SK-N-SH (cell line): ENCODE measurements around the gene ZDHHC7. TPM values are rescaled to one million over a fixed set of nuclear protein-coding genes. Genes with fewer than 3 reads are reported as not detected.

ENCODE experiments used
- CTCF ChIA-PET: fragments of 300-600, 350-600 bp; formaldehyde crosslinking; extraction: SDS; loops from one replicate; lab custom pipeline; 2021; lab: Yijun Ruan, JAX
- POLR2A ChIA-PET: fragments of 350-600 bp; sonication (Branson Sonifier 250); formaldehyde crosslinking; extraction: SDS; loops from one replicate; lab custom pipeline; 2020; ENCODE audit warnings: antibody characterized with exemption, inconsistent platforms; lab: Yijun Ruan, JAX
- DNase-seq: peaks from one replicate; pipeline ENCODE4 v3.0.0; 2012
- H2AFZ ChIP-seq: fragments of 200-600 bp; sonication (generic); 2 replicates; pipeline ENCODE4 v1.8.1; 2016; ENCODE audit warnings: antibody characterized with exemption, mild to moderate bottlenecking, low read depth
- H3F3A ChIP-seq: fragments of 200-600 bp; sonication (generic); replicated peaks from 2 replicates; pipeline ENCODE3; 2016; ENCODE audit warnings: antibody characterized with exemption, mild to moderate bottlenecking; ENCODE audit not compliant: insufficient read depth
- H3K27ac ChIP-seq, 2 experiments: fragments of 200-500 bp in 1 of 2; fragments of 200-600 bp in 1 of 2; sonication (Bioruptor generic) in 1 of 2; sonication (generic), shearing (Covaris generic) in 1 of 2; 2 replicates each; pipeline versions ENCODE4 v1.5.1 to v1.6.1; 2014 to 2016; ENCODE audit warnings: low read depth in 2 of 2, inconsistent platforms in 1 of 2, low read length in 1 of 2, mild to moderate bottlenecking in 1 of 2, mixed read lengths in 1 of 2
- H3K27me3 ChIP-seq: fragments of 200-600 bp; sonication (generic), shearing (Covaris generic); 2 replicates; pipeline ENCODE4 v1.6.1; 2016; ENCODE audit warnings: mixed run types; ENCODE audit not compliant: insufficient read depth
- H3K36me3 ChIP-seq, 2 experiments: fragments of 200-500 bp in 1 of 2; fragments of 200-600 bp in 1 of 2; sonication (Bioruptor generic) in 1 of 2; sonication (generic) in 1 of 2; replicated peaks in 1 of 2; 2 replicates each; pipeline versions ENCODE3 to v1.5.1; 2014 to 2016; ENCODE audit warnings: low read length in 1 of 2, mild to moderate bottlenecking in 1 of 2; ENCODE audit not compliant: insufficient read depth in 2 of 2, control insufficient read depth in 1 of 2
- H3K4me1 ChIP-seq, 2 experiments: fragments of 200-500 bp in 1 of 2; fragments of 200-600 bp in 1 of 2; sonication (Bioruptor generic) in 1 of 2; sonication (generic), shearing (Covaris generic) in 1 of 2; 2 replicates each; pipeline versions ENCODE4 v1.5.1 to v1.6.1; 2014 to 2016; ENCODE audit warnings: low read depth in 1 of 2, low read length in 1 of 2, mixed run types in 1 of 2; ENCODE audit not compliant: insufficient read depth in 2 of 2, control insufficient read depth in 1 of 2
- H3K4me2 ChIP-seq: fragments of 200-600 bp; sonication (generic), shearing (Covaris generic); 2 replicates; pipeline ENCODE4 v1.6.1; 2017; ENCODE audit warnings: mixed run types
- H3K4me3 ChIP-seq, 2 experiments: fragments of 200-500 bp in 1 of 2; fragments of 200-600 bp in 1 of 2; sonication (Bioruptor generic) in 1 of 2; sonication (generic), shearing (Covaris generic) in 1 of 2; 2 replicates each; pipeline versions ENCODE4 v1.5.1 to v1.8.1; 2014 to 2016; ENCODE audit warnings: low read depth in 2 of 2, inconsistent platforms in 1 of 2, low read length in 1 of 2, mild to moderate bottlenecking in 1 of 2, mixed read lengths in 1 of 2, moderate library complexity in 1 of 2
- H3K79me2 ChIP-seq: fragments of 200-600 bp; sonication (generic); 2 replicates; pipeline ENCODE4 v1.8.1; 2017; ENCODE audit warnings: mild to moderate bottlenecking; ENCODE audit not compliant: insufficient read depth
- H3K9ac ChIP-seq: fragments of 200-600 bp; sonication (generic); 2 replicates; pipeline ENCODE4 v1.6.1; 2017; ENCODE audit warnings: mixed run types
- H3K9me2 ChIP-seq: fragments of 200-600 bp; sonication (generic); 2 replicates; pipeline ENCODE4 v1.6.1; 2017; ENCODE audit warnings: mixed run types
- H3K9me3 ChIP-seq: fragments of 200-600 bp; sonication (generic); 2 replicates; pipeline ENCODE4 v1.6.1; 2017; ENCODE audit warnings: mixed run types, mild to moderate bottlenecking, moderate library complexity
- H4K20me1 ChIP-seq: fragments of 200-600 bp; sonication (generic); 2 replicates; pipeline ENCODE4 v1.6.1; 2017; ENCODE audit warnings: mild to moderate bottlenecking, mixed run types; ENCODE audit not compliant: insufficient read depth
- CHD2 ChIP-seq: fragments of 150-350 bp; IDR thresholded peaks from 2 replicates; pipeline ENCODE4 v1.6.1; 2018; ENCODE audit warnings: low read length; ENCODE audit not compliant: partially characterized antibody
- ELF1 ChIP-seq: IDR thresholded peaks from 2 replicates; pipeline ENCODE4 v1.4.0; 2012
- FOXJ3 ChIP-seq: sonication (generic); formaldehyde crosslinking; IDR thresholded peaks from 2 replicates; pipeline ENCODE4 v1.5.1; 2020; ENCODE audit warnings: mild to moderate bottlenecking, missing genetic modification reagents
- GABPA ChIP-seq: IDR thresholded peaks from 2 replicates; pipeline ENCODE4 v1.4.0; 2012; ENCODE audit warnings: low read depth, mild to moderate bottlenecking
- JUND ChIP-seq: IDR thresholded peaks from 2 replicates; pipeline ENCODE4 v1.4.0; 2012
- POLR2AphosphoS5 ChIP-seq: IDR thresholded peaks from 2 replicates; pipeline ENCODE4 v1.6.1; 2012; ENCODE audit warnings: low read depth, low read length
- RAD21 ChIP-seq: IDR thresholded peaks from 2 replicates; pipeline ENCODE4 v1.6.1; 2012; ENCODE audit warnings: mild to moderate bottlenecking, low read length
- RCOR1 ChIP-seq: fragments of 150-350 bp; IDR thresholded peaks from 2 replicates; pipeline ENCODE4 v1.6.1; 2017; ENCODE audit warnings: antibody characterized with exemption, low read length
- SMC3 ChIP-seq: IDR thresholded peaks from 2 replicates; pipeline ENCODE4 v1.6.1; 2012; ENCODE audit warnings: low read depth, low read length, improper control_type of control experiment
- YY1 ChIP-seq: IDR thresholded peaks from 2 replicates; pipeline ENCODE4 v1.4.0; 2012; ENCODE audit warnings: low read depth, mild to moderate bottlenecking
- WGBS: methylation state at CpG from one replicate; pipeline ENCODE4 v1.1.6; 2017; ENCODE audit warnings: low lambda C conversion rate; 5-methylcytosine and 5-hydroxymethylcytosine counted together
- polyA plus RNA-seq, 3 experiments: library from polyadenylated mRNA; depleted of rRNA; stranded (reverse); fragments of >200 nt; gene quantifications; 2 replicates each; pipeline ENCODE4 v1.2.3, GENCODE V29; 2012
- TF ChIP-seq, protein P1 (sequence below): IDR thresholded peaks from 2 replicates; pipeline ENCODE4; 2012
- TF ChIP-seq, protein P2 (sequence below): IDR thresholded peaks from 2 replicates; pipeline ENCODE4 v1.6.1; 2012; ENCODE audit warnings: mild to moderate bottlenecking, low read depth, low read length, moderate library complexity

Gene ZDHHC7
- polyA plus RNA-seq, 1 of the 3 experiments (the other 2 are of a cell fraction) = 114 TPM

DNA sequence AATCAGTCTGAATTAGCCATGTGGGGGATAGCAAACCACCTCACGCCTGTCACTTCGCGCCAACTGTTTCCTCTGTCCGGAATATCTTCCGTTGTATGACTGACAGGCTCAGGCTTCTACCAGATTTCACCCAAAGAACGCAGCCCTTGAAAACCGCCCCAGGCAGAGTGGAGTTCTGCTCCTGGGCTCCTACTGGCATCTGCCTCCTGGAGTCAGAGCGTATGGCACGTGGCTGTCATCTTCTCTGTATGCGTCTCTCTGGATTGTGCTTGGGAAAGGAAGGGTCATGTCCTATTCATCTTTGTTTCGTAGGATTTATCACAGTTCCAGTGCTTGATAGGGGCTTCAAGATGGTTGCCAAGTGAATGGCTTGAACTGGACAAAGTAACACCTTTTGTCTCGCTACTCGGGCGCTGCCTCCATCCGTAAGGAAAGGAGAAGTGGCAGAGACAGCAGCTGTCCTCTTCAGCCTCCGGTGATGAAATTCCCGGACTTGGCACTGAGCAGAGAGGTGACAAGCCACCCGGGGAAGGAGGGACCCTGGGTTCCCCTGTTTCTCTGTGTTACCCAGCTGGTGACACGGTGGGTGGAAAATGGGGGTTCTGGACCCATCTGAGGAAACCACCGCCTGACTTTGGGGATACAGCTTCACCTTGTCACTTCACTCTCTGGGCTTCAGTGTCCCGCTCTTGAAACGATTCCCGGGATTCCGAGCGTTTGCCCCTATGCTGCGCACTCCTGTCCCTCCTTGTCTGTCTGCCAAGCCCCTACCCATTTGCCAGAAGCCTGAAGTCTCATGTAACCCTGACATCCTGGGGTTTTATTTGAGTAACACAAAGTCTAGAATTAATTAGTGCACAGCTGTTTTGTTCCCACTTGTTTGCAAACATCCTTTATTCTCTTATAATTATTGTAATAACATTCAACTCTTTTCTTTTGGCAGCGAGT lies 30.2 kb upstream of the ZDHHC7 start:
- Histone ChIP-seq H3F3A (peaks cover 10% of the 10 kb centered on the region), H3K27ac (no peak overlapping the region), H4K20me1 (no peaks in the 10 kb centered on the region), H3K4me3 (no peak overlapping the region), H3K4me2 (no peak overlapping the region), H3K4me1 (no peaks in the 10 kb centered on the region), H3K9me2 (no peaks in the 10 kb centered on the region), H3K79me2 (no peaks in the 10 kb centered on the region), H3K9me3 (no peaks in the 10 kb centered on the region), H2AFZ (no peak overlapping the region), H3K36me3 (no peaks in the 10 kb centered on the region), H3K9ac (no peak overlapping the region), H3K27me3 (no peaks in the 10 kb centered on the region)
- no peak for TF ChIP-seq ELF1
- TF ChIP-seq, protein P1, sequence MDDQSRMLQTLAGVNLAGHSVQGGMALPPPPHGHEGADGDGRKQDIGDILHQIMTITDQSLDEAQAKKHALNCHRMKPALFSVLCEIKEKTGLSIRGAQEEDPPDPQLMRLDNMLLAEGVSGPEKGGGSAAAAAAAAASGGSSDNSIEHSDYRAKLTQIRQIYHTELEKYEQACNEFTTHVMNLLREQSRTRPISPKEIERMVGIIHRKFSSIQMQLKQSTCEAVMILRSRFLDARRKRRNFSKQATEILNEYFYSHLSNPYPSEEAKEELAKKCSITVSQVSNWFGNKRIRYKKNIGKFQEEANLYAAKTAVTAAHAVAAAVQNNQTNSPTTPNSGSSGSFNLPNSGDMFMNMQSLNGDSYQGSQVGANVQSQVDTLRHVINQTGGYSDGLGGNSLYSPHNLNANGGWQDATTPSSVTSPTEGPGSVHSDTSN = no peak
- TF ChIP-seq CHD2 = no peak
- TF ChIP-seq, protein P2, sequence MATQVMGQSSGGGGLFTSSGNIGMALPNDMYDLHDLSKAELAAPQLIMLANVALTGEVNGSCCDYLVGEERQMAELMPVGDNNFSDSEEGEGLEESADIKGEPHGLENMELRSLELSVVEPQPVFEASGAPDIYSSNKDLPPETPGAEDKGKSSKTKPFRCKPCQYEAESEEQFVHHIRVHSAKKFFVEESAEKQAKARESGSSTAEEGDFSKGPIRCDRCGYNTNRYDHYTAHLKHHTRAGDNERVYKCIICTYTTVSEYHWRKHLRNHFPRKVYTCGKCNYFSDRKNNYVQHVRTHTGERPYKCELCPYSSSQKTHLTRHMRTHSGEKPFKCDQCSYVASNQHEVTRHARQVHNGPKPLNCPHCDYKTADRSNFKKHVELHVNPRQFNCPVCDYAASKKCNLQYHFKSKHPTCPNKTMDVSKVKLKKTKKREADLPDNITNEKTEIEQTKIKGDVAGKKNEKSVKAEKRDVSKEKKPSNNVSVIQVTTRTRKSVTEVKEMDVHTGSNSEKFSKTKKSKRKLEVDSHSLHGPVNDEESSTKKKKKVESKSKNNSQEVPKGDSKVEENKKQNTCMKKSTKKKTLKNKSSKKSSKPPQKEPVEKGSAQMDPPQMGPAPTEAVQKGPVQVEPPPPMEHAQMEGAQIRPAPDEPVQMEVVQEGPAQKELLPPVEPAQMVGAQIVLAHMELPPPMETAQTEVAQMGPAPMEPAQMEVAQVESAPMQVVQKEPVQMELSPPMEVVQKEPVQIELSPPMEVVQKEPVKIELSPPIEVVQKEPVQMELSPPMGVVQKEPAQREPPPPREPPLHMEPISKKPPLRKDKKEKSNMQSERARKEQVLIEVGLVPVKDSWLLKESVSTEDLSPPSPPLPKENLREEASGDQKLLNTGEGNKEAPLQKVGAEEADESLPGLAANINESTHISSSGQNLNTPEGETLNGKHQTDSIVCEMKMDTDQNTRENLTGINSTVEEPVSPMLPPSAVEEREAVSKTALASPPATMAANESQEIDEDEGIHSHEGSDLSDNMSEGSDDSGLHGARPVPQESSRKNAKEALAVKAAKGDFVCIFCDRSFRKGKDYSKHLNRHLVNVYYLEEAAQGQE = no peak
- TF ChIP-seq SMC3 = no peak
- no peak for TF ChIP-seq RAD21
- TF ChIP-seq POLR2AphosphoS5 = no peak
- no peak for TF ChIP-seq GABPA
- no peak for TF ChIP-seq RCOR1
- TF ChIP-seq JUND = no peak
- no peak for TF ChIP-seq FOXJ3 (CRISPR knock-in tag)
- WGBS = 81% methylated on average over 27 of the region's 27 CpGs
- DNase-seq = no peak
- POLR2A ChIA-PET = no interaction called here
- CTCF ChIA-PET = no interaction called here

DNA sequence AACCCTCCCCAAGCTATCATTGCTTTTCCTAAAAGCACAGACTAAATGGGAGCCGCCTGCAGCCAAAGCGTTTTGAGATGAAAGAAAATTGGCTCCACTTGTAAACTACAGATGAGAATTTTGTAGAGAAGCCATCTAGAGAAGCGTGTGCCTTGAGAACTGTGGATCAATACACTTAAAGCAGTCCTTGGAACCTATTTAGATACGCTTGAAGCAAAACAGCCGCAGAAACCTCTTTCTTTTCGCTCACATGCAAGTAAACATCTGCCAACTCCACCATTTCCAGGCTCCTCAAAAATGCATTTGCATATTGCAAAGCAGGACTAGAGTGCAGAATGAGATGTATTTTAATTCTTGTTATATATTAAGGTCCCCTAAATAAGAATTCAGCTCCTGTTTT lies 29.4 kb upstream of the ZDHHC7 start:
- no peak overlapping the region for H3K4me3 ChIP-seq
- no peak overlapping the region for H3K9ac ChIP-seq
- H3K4me1 ChIP-seq = no peaks in the 10 kb centered on the region
- no peaks in the 10 kb centered on the region for H3K36me3 ChIP-seq
- no peaks in the 10 kb centered on the region for H4K20me1 ChIP-seq
- no peaks in the 10 kb centered on the region for H3K27me3 ChIP-seq
- POLR2A ChIA-PET = no interaction called here
- H2AFZ ChIP-seq = no peak overlapping the region
- no peak overlapping the region for H3K27ac ChIP-seq
- no peaks in the 10 kb centered on the region for H3K79me2 ChIP-seq
- no peaks in the 10 kb centered on the region for H3K9me3 ChIP-seq
- CTCF ChIA-PET = interaction anchor here (1.5 kb wide), 1 partner anchor 11 kb away, joined by 4 read pairs; no protein-coding TSS in a partner anchor
- no peak for TF ChIP-seq YY1
- TF ChIP-seq, all 33 proteins: peak for 0
- Histone ChIP-seq H3K4me2 (no peak overlapping the region), H3F3A (peaks cover 16% of the 10 kb centered on the region), H3K9me2 (no peaks in the 10 kb centered on the region)
- WGBS = 91% methylated on average over 6 of the region's 6 CpGs
- DNase-seq = no peak
